Dendritic cell treated with granulocyte-macrophage colony-stimulating factor and Interleukin-4, amounts not matched to agents 40 ng/mL and 50 ng/mL, for 4 days (primary cell): ENCODE results near the gene IGSF21.
"Not testable (repeated sequence)": the region's sequence is repeated elsewhere in the genome, so short reads cannot be mapped to it uniquely, and the experiment has no call there.

Experiments used
- H3K27ac Mint-ChIP-seq: one replicate; pipeline ENCODE4 v1.8.0; 2022; ENCODE audit warnings: mild to moderate bottlenecking, mixed read lengths
- H3K27me3 Mint-ChIP-seq: one replicate; pipeline ENCODE4 v1.8.0; 2022; ENCODE audit warnings: mild to moderate bottlenecking, mixed read lengths
- H3K36me3 Mint-ChIP-seq: one replicate; pipeline ENCODE4 v1.8.0; 2022; ENCODE audit warnings: low read depth, mixed read lengths
- H3K4me1 Mint-ChIP-seq: one replicate; pipeline ENCODE4 v1.8.0; 2022; ENCODE audit warnings: low read depth, mixed read lengths
- H3K4me3 Mint-ChIP-seq: one replicate; pipeline ENCODE4 v1.8.0; 2022; ENCODE audit warnings: mild to moderate bottlenecking, moderate library complexity, mixed read lengths
- H3K9me3 Mint-ChIP-seq: one replicate; pipeline ENCODE4 v1.8.0; 2022; ENCODE audit warnings: mixed read lengths
- intact Hi-C: fragments of 100-400 bp; cut with micrococcal nuclease; formaldehyde crosslinking; loops from one replicate; pipeline ENCODE4 v1.15.0; 2022

The IGSF21 gene

DNA sequence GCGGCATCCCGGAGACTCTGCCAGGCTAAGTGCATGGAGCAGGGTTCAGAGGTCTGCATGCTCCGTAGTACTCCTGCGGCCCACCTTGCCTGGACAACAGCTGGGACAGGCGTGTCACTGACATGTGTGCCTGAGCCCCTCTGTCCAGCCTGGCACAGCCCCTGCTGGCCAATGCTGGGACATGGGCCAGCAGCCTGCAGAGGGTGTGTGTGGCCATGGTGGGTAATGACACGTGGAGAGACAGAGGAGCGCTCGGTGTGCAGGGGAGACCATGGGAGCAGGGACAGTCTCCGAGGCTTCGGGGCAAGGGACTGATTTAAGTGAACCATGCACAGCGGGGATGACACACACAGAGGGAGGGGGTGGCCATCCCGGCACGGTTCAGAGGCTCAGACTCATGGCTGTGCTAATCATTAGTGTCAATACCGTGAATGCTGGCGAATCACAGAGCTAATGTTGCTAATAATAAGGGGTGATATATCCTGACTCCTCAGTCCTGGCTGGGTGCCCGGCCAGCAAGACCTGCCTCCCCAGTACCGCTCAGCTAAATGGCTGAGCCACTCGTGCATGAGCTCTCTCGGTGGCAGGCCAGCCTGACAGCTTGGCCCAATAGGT, 41.5 kb downstream of the IGSF21 start:
- Mint-ChIP-seq H3K27me3 (peaks cover 22% of the 10 kb centered on the region), H3K9me3 (no peaks in the 10 kb centered on the region)
- intact Hi-C loops = no loop called here

DNA sequence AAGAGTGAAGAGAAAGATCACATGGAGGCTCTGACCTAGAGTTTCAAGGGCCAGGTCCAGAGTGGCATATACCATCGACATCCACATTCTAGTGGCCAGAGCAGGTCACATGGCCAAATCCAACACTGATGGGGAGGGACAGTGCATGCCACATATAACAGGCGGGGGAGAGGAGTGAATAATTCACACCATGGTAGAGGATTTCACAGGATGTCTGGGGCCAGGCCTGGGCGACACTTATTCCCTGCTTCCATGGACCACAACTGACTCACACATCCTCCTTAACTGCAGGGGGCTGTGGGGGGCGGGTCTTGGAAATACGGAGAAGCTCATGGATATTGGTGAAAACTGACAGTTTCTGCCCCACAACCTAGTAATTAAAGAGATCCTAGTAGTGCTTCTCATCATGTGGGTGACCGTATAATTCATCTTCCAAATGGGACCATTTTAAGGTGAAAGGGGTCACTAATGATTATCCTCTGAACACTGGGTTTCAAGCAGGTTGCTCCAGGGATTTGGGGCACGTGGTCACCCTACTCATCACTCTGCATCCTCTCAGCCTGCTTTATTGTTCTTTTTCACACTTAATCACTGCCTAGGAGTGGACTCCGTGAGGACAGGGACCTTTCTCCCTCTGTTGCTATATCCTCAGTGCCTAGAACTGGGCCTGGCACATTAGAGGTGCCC, 44.0 kb downstream of the IGSF21 start:
- no peaks in the 10 kb centered on the region for H3K4me1 Mint-ChIP-seq
- no peaks in the 10 kb centered on the region for H3K36me3 Mint-ChIP-seq
- H3K27me3 Mint-ChIP-seq = peaks cover 26% of the 10 kb centered on the region
- intact Hi-C loops = no loop called here
- no peak overlapping the region for H3K4me3 Mint-ChIP-seq
- H3K9me3 Mint-ChIP-seq = no peaks in the 10 kb centered on the region
- H3K27ac Mint-ChIP-seq = no peak overlapping the region

More for the DNA sequence above, 41.5 kb downstream of the IGSF21 start:
- no peaks in the 10 kb centered on the region for H3K4me1 Mint-ChIP-seq
- H3K36me3 Mint-ChIP-seq = no peaks in the 10 kb centered on the region
- H3K4me3 Mint-ChIP-seq = no peak overlapping the region
- no peak overlapping the region for H3K27ac Mint-ChIP-seq

DNA sequence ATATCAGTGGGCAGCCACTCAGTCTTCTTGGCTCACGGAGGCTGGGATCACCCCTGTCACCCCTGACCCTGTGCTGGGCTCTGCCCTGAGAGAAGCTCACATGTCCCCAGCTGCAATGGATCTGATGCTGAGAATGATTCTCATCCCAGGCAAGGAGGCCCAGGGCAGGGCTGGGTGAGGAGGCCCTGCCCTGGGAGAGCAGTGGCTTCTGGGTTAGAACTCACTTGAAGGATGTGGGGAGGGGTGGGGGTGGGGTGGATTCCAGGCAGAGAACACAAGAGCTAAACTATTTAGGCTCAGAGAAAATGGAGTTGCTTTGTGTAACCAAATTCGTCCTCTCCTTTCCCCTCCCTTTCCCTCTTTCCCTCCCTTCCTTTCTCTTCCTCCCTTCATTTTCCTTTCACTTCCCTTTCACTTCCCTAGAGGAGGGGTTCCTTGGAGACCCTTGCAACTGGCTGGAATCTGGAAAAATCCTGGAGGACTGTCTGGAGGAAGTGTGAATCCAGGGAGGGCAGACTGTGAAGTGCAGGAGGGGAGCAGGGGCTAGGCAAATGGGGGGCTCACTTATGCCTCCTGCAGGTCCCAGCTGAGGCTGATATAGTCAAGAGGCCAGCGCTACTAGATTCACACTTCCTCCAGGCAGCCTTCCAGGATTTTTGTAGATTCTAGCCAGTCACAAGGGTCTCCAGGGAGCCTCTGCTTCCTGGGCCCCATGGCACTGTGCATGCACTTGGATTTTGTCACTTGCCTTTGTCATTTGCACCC, 47.0 kb downstream of the IGSF21 start:
- Mint-ChIP-seq H3K27ac (peak overlapping the region; percentile 28), H3K36me3 (no peaks in the 10 kb centered on the region), H3K4me1 (no peaks in the 10 kb centered on the region), H3K4me3 (no peak overlapping the region), H3K27me3 (peaks cover 26% of the 10 kb centered on the region), H3K9me3 (no peaks in the 10 kb centered on the region)
- intact Hi-C loops = no loop called here

DNA sequence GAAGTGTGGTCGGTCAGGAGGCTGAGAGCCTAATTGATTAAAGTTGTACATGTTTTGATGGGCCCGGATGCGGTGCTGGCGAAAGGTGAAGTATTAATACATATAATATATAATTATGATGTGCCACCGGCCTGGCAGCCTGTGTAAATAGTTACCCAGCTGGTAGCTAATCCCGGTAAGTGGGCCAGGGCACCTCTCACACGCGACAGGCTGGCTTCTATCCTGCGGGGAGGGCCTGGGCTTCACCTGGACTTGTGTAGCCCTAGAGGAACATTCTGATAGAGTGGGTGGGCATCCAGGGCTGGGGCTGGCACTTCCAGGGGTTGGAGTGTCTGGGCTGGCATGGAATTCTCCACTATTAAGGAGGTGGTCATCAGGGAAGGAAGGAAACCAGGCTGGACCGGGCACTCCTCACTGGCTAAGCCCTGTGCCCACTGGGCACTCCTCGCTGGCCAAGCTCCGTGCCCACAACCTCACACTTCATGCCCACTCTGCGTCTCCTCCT, 48.3 kb downstream of the IGSF21 start:
- H3K4me3 Mint-ChIP-seq = no peak overlapping the region
- intact Hi-C loops = no loop called here

DNA sequence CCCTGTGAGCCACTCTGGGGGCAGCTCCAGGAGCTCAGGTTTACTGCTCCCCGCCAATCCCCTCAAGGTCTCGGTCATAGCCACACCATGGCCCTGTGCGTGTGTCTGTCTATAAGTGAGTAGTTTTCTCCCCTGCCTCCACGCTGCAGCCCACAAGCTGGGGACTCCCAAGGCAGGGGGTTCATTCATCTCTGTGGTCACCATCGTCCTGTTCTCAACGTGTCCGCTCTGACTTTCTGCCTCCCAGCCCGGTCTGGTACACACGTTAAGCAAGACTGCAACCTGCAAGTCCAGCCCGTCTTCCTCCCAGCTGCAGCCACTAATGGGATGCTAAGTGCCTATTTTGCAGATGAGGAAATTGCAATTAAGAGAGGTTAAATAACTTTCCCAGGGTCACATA, 49.8 kb downstream of the IGSF21 start:
- H3K27me3 Mint-ChIP-seq = peaks cover 26% of the 10 kb centered on the region
- H3K36me3 Mint-ChIP-seq = no peaks in the 10 kb centered on the region
- peaks cover 25% of the 10 kb centered on the region for H3K4me1 Mint-ChIP-seq
- intact Hi-C loops = no loop called here
- no peaks in the 10 kb centered on the region for H3K9me3 Mint-ChIP-seq
- no peak overlapping the region for H3K27ac Mint-ChIP-seq
- H3K4me3 Mint-ChIP-seq = no peak overlapping the region

More for the DNA sequence above, 48.3 kb downstream of the IGSF21 start:
- no peaks in the 10 kb centered on the region for H3K36me3 Mint-ChIP-seq
- peaks cover 13% of the 10 kb centered on the region for H3K4me1 Mint-ChIP-seq
- peaks cover 26% of the 10 kb centered on the region for H3K27me3 Mint-ChIP-seq
- no peaks in the 10 kb centered on the region for H3K9me3 Mint-ChIP-seq
- peak overlapping the region; percentile 2 for H3K27ac Mint-ChIP-seq

DNA sequence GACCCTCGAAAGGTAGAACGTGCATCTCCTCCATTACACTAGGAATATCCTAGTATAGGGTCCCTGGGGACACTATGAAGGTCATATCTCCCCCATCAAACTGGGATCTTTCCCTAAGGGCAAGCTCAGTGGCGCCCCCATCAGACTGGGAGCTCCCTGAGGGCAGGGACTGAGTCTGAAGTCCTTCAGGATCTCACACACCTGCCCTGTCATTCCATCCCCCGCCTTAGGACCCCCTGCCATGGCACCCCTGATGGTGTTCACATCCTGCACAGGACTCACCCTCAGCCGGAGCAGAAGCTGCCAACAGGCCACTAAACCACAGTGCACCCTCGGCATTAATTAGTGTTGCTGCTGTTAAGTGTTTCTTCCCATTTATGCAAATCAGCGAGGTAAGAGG, 50.4 kb downstream of the IGSF21 start:
- peaks cover 29% of the 10 kb centered on the region for H3K4me1 Mint-ChIP-seq
- H3K4me3 Mint-ChIP-seq = no peak overlapping the region
- intact Hi-C loops = no loop called here
- no peaks in the 10 kb centered on the region for H3K9me3 Mint-ChIP-seq
- no peaks in the 10 kb centered on the region for H3K36me3 Mint-ChIP-seq
- H3K27ac Mint-ChIP-seq = no peak overlapping the region
- peaks cover 31% of the 10 kb centered on the region for H3K27me3 Mint-ChIP-seq

DNA sequence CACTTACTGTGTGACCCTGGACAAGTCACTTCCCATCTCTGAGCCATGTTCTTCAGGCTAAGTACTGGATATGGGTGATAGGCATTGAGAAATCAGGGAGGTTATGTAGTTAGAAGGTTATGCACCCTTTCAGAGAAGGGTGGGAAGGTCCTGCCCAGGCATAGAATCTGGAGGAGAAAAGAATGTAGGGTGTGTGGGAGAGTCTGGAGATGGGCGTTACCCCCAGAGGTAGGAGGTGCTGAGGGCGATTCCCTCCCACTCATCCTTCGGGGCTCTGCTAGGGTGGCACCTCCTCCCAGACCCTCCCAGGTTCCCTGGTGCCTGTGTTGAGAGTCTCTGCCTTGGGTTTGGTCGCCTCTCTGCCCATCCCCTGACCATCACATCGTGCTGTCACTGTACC, 51.1 kb downstream of the IGSF21 start:
- H3K27me3 Mint-ChIP-seq = peaks cover 34% of the 10 kb centered on the region
- H3K9me3 Mint-ChIP-seq = no peaks in the 10 kb centered on the region
- no peaks in the 10 kb centered on the region for H3K36me3 Mint-ChIP-seq
- intact Hi-C loops = no loop called here
- no peak overlapping the region for H3K4me3 Mint-ChIP-seq
- H3K27ac Mint-ChIP-seq = peak overlapping the region; percentile 82
- H3K4me1 Mint-ChIP-seq = peaks cover 34% of the 10 kb centered on the region

DNA sequence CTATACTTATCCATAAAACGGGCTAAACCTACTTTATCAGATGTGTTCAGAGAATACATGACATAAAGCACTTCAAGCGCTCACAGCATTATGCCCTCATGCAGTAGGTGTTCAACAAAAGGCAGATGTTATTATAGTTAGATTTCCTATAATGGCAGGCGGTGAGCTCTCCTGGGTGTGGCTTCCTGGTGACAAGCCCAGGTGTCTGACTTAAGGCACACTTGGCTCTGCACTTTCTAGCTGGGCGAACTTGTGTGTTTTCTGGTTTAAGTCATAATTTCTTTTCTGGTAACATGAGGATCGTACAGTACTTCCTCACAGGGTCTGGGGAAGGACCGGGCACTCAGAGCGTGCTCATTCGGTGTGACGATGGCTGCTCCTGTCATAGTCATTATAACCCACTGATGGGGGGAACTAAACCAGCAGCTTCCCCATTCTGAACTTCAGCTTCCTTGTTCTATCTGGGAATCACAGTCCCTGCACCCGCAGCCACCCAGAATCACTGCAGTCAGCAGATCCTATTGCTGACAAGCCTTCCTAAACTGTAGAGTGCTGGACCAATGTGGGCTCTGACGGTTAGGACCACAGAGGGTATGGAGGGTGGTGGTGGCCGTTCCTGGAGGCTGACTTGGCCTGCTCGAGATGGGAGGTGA, 52.8 kb downstream of the IGSF21 start:
- H3K4me3 Mint-ChIP-seq = peak overlapping the region; percentile 21
- no peaks in the 10 kb centered on the region for H3K36me3 Mint-ChIP-seq
- intact Hi-C loops = no loop called here
- H3K27me3 Mint-ChIP-seq = peaks cover 35% of the 10 kb centered on the region
- peak overlapping the region; percentile 82 for H3K27ac Mint-ChIP-seq
- no peaks in the 10 kb centered on the region for H3K9me3 Mint-ChIP-seq
- peaks cover 46% of the 10 kb centered on the region for H3K4me1 Mint-ChIP-seq

DNA sequence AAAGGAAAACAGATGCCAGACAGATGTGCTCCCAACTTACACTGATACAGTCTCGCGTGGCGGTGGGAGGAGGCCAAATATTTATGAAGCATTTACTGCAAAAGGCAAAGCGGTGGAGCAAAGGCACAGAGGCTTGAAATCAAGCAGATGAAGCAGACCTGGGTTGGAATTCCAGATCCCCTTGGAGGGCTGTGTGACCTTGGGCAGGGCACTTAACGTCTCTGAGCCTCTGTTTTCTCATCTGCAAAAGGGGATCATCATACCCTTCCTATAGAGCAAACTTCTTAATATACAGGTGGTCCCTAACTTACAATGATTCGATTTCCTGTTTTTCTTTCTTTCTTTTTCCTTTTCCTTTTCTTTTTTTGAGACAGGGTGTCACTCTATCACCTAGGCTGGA, 54.1 kb downstream of the IGSF21 start:
- intact Hi-C loops = no loop called here
- no peaks in the 10 kb centered on the region for H3K9me3 Mint-ChIP-seq
- peaks cover 30% of the 10 kb centered on the region for H3K27me3 Mint-ChIP-seq
- H3K4me3 Mint-ChIP-seq = no peak overlapping the region
- H3K27ac Mint-ChIP-seq = peak overlapping the region; percentile 82
- peaks cover 59% of the 10 kb centered on the region for H3K4me1 Mint-ChIP-seq
- no peaks in the 10 kb centered on the region for H3K36me3 Mint-ChIP-seq

DNA sequence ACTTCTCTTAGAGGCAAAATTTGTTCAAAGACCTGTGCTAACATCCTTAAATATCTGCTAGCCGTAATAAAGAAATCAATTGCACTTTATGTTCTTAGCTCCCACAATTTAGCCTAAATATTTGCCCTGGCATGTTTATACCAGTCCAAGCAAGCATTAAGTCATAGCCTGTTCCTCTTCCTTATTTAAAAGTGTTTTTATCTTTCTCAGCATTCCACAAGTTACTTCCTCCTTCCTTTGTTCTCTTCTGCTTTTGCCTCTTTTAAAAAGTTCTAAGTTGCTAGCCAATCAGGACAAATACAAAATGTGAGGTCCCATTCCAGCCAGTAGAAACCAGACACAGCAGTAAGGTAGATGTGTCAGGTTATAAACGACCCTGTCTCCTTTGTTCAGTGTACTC, 58.0 kb downstream of the IGSF21 start:
- H3K9me3 Mint-ChIP-seq, H3K36me3 Mint-ChIP-seq, intact Hi-C loops, H3K4me3 Mint-ChIP-seq: not testable (repeated sequence)
- peak overlapping the region; percentile 52 for H3K27ac Mint-ChIP-seq
- H3K27me3 Mint-ChIP-seq = peaks cover 29% of the 10 kb centered on the region
- peaks cover 62% of the 10 kb centered on the region for H3K4me1 Mint-ChIP-seq

DNA sequence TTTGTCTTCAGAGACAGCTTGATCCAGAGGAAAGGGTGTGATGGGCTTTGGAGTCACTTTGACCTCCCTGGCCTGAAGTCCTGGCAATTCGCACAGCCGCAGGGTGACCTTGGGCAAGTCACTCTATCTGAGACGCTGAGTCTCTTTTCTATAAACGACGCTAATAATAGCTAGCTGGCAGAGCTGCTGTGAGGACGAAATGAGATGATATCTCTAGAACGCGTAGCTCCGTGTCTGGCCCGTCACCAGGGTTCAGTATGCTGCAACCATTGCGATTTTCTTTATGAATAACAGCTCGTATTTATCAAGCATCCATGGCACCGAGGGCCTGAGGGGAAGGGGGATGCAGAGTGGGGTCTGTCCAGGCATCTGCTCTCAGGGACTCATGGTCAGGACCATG, 58.7 kb downstream of the IGSF21 start:
- intact Hi-C loops = no loop called here

DNA sequence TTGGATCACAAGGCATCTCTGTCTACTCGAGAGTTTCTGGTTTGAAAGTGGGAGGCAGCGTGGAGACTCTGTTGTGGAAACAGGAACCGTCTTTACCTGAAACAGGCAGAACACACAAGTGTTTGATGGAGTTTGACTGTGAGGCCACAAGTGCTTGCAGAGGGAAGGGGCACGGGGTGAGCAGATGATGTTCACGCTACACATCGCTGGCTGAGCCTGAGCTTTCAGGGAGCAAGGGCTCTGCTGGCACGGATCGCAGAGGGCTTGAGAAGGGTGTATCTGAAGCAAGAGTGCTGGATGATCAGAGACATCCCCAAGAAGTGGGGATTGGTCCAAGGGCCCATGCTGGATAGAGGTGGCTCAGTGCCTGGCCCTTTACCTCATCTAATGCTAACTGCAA, 59.3 kb downstream of the IGSF21 start:
- Mint-ChIP-seq H3K9me3 (no peaks in the 10 kb centered on the region), H3K4me3 (no peak overlapping the region), H3K27ac (peak overlapping the region; percentile 52), H3K4me1 (peaks cover 49% of the 10 kb centered on the region), H3K27me3 (peaks cover 33% of the 10 kb centered on the region), H3K36me3 (no peaks in the 10 kb centered on the region)
- intact Hi-C loops = no loop called here

More for the DNA sequence above, 58.7 kb downstream of the IGSF21 start:
- no peaks in the 10 kb centered on the region for H3K36me3 Mint-ChIP-seq
- H3K4me1 Mint-ChIP-seq = peaks cover 55% of the 10 kb centered on the region
- H3K27me3 Mint-ChIP-seq = peaks cover 31% of the 10 kb centered on the region
- no peaks in the 10 kb centered on the region for H3K9me3 Mint-ChIP-seq
- H3K27ac Mint-ChIP-seq = peak overlapping the region; percentile 52
- no peak overlapping the region for H3K4me3 Mint-ChIP-seq

DNA sequence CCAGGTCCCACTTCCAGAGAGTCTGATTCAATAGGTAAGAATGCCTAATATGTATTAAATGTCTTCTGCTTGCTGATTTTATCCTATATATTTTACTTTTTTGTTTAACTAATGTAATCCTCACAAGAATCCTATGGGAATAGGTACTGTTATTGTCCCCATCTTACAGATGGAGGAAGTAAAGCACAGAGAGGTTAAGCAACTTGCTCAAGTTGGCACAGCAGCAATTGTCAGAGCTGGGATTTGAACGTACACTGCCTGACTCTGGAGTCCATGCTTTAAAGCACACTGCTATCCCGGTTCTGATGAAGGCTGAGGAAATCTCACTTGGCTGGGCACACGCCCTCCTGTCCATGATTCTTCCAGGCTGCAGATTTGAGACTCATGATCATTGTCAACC, 62.8 kb downstream of the IGSF21 start:
- H3K4me3 Mint-ChIP-seq = no peak overlapping the region
- H3K9me3 Mint-ChIP-seq = no peaks in the 10 kb centered on the region
- intact Hi-C loops = no loop called here
- no peak overlapping the region for H3K27ac Mint-ChIP-seq
- H3K4me1 Mint-ChIP-seq = peaks cover 37% of the 10 kb centered on the region
- H3K36me3 Mint-ChIP-seq = no peaks in the 10 kb centered on the region
- peaks cover 33% of the 10 kb centered on the region for H3K27me3 Mint-ChIP-seq

DNA sequence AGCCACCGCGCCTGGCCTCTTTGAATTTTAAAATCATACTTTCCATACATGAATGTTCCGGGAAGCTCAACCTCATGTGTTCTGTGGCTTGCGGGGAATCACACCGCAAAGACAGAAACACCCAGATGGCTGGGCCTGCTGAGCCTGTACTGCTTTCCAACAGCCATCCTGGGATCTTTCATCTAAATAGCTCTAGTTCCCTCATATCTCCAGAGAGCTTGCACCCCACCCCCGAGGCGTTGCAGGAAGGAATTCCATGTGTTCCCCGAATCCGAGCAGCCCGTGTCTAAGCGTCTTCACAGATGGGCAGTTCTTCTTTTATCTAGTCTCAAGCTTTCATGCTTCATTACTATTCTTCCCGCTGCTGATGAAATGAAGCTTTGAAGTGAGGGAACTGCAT, 66.4 kb downstream of the IGSF21 start:
- Mint-ChIP-seq H3K4me3 (no peak overlapping the region), H3K4me1 (peaks cover 31% of the 10 kb centered on the region), H3K36me3 (no peaks in the 10 kb centered on the region), H3K27ac (no peak overlapping the region), H3K27me3 (peaks cover 43% of the 10 kb centered on the region), H3K9me3 (no peaks in the 10 kb centered on the region)
- intact Hi-C loops = no loop called here
